Mesothelial cell of epicardium (in vitro differentiated cells): Measurements from ENCODE around the gene ZNF837. TPM values are rescaled to one million over a fixed set of nuclear protein-coding genes. Genes with fewer than 3 reads are reported as not detected.

Experiments used
- DNase-seq, 2 experiments: peaks; one replicate each; pipeline ENCODE4 v3.0.0; 2021; ENCODE audit warnings: low spot score in 2 of 2; ENCODE audit not compliant: unreplicated experiment in 2 of 2
- H3K27ac Mint-ChIP-seq: 2 replicates; pipeline ENCODE4 v1.8.0; 2021; ENCODE audit warnings: mixed read lengths
- H3K27me3 Mint-ChIP-seq: 2 replicates; pipeline ENCODE4 v1.8.0; 2021; ENCODE audit warnings: low read depth, mixed read lengths
- H3K36me3 Mint-ChIP-seq: 2 replicates; pipeline ENCODE4 v1.8.0; 2021; ENCODE audit warnings: mixed read lengths
- H3K4me1 Mint-ChIP-seq: 2 replicates; pipeline ENCODE4 v1.8.0; 2021; ENCODE audit warnings: mixed read lengths
- H3K4me3 Mint-ChIP-seq: 2 replicates; pipeline ENCODE4 v1.8.0; 2021; ENCODE audit warnings: mild to moderate bottlenecking, moderate library complexity, mixed read lengths
- H3K9me3 Mint-ChIP-seq: 2 replicates; pipeline ENCODE4 v1.8.0; 2021; ENCODE audit warnings: mixed read lengths
- CTCF ChIP-seq: fragments of 200-600 bp; sonication (generic); IDR thresholded peaks from one replicate; pipeline ENCODE4 v1.5.0; 2021; ENCODE audit warnings: antibody characterized with exemption; ENCODE audit not compliant: unreplicated experiment
- total RNA-seq: library from RNA; stranded (reverse); gene quantifications from 3 replicates; pipeline ENCODE4 v1.2.1, GENCODE V29; 2021

Gene ZNF837
- total RNA-seq, 1 donor from 2014 or later = 3.9 TPM

- DNase-seq = no peak
- Mint-ChIP-seq H3K4me1 (no peaks in the 10 kb centered on the region), H3K4me3 (no peak overlapping the region), H3K36me3 (peaks cover 11% of the 10 kb centered on the region), H3K27ac (no peak overlapping the region), H3K9me3 (no peaks in the 10 kb centered on the region), H3K27me3 (no peaks in the 10 kb centered on the region)
- no peak for TF ChIP-seq CTCF
These were observed 12.1 kb downstream of the ZNF837 start for GRCh38 chr19:58368561-58369360.

GRCh38 chr19:58367698-58368454 is 13.0 kb downstream of the ZNF837 start:
- DNase-seq = no peak
- no peak for TF ChIP-seq CTCF
- H3K27me3 Mint-ChIP-seq = no peaks in the 10 kb centered on the region
- no peaks in the 10 kb centered on the region for H3K9me3 Mint-ChIP-seq
- H3K27ac Mint-ChIP-seq = no peak overlapping the region
- no peak overlapping the region for H3K4me3 Mint-ChIP-seq
- H3K36me3 Mint-ChIP-seq = peaks cover 11% of the 10 kb centered on the region
- H3K4me1 Mint-ChIP-seq = no peaks in the 10 kb centered on the region

- H3K9me3 Mint-ChIP-seq = no peaks in the 10 kb centered on the region
- peaks cover 5% of the 10 kb centered on the region for H3K4me1 Mint-ChIP-seq
- peaks cover 11% of the 10 kb centered on the region for H3K36me3 Mint-ChIP-seq
- no peak overlapping the region for H3K27ac Mint-ChIP-seq
- no peak for TF ChIP-seq CTCF
- DNase-seq = no peak
- H3K27me3 Mint-ChIP-seq = no peaks in the 10 kb centered on the region
- no peak overlapping the region for H3K4me3 Mint-ChIP-seq
These were observed 14.0 kb downstream of the ZNF837 start for GRCh38 chr19:58366585-58367430.

- H3K36me3 Mint-ChIP-seq = peaks cover 4% of the 10 kb centered on the region
- H3K27ac Mint-ChIP-seq = no peak overlapping the region
- no peak for TF ChIP-seq CTCF
- H3K9me3 Mint-ChIP-seq = no peaks in the 10 kb centered on the region
- no peak for DNase-seq
- H3K4me1 Mint-ChIP-seq = peaks cover 10% of the 10 kb centered on the region
- H3K4me3 Mint-ChIP-seq = peak overlapping the region; percentile 31
- H3K27me3 Mint-ChIP-seq = no peaks in the 10 kb centered on the region
These were observed 16.7 kb downstream of the ZNF837 start for GRCh38 chr19:58364146-58364545.

- DNase-seq = peak; percentile 95 to 98
- peaks cover 10% of the 10 kb centered on the region for H3K4me1 Mint-ChIP-seq
- H3K9me3 Mint-ChIP-seq = no peaks in the 10 kb centered on the region
- peak within 1 kb of the TSS; percentile 98 for H3K4me3 Mint-ChIP-seq
- no peaks in the 10 kb centered on the region for H3K27me3 Mint-ChIP-seq
- peaks cover 3% of the 10 kb centered on the region for H3K36me3 Mint-ChIP-seq
- TF ChIP-seq CTCF = no peak
- H3K27ac Mint-ChIP-seq = peak within 1 kb of the TSS; percentile 99
These were observed 18.4 kb downstream of the ZNF837 start, which contains the start of gene ZNF497 for GRCh38 chr19:58362272-58362994. ZNF497 (minus strand) TSS chr19:58362751; CDS start chr19:58357635, 5,116 bp downstream.
